ENCODE measurements around the gene TNS2.
A peak's percentile ranks its signal among the peaks of the same experiment; 100 is the strongest.

The TNS2 gene

DNA sequence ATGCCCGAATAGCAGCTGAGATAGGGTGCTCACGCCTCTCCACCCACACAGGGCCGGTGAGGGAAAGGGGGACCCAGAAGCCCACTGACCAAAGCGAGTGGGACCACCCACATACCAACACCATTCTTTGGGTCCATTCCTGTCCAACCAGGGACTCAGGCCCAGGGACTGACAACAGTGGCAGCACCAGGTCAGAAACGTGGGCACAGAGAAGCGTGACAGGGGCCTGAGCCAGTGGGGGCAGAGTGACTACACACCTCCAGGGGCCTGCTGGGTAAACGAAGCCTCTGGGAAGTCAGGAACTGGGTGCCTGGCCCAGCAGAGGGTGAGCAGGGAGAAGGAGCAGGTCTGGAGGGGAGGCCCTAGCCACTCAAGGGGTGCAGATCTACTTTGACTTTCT is 15.6 kb downstream of the TNS2 start:
- TF ChIP-seq GATA1 (IDR thresholded peaks at IDR 0.05; ENCODE audit: low read depth, low read length), result no peak
- TF ChIP-seq POLR2A (IDR thresholded peaks at IDR 0.05; ENCODE audit: low read length), result no peak
- DNase-seq, result no peak

DNA sequence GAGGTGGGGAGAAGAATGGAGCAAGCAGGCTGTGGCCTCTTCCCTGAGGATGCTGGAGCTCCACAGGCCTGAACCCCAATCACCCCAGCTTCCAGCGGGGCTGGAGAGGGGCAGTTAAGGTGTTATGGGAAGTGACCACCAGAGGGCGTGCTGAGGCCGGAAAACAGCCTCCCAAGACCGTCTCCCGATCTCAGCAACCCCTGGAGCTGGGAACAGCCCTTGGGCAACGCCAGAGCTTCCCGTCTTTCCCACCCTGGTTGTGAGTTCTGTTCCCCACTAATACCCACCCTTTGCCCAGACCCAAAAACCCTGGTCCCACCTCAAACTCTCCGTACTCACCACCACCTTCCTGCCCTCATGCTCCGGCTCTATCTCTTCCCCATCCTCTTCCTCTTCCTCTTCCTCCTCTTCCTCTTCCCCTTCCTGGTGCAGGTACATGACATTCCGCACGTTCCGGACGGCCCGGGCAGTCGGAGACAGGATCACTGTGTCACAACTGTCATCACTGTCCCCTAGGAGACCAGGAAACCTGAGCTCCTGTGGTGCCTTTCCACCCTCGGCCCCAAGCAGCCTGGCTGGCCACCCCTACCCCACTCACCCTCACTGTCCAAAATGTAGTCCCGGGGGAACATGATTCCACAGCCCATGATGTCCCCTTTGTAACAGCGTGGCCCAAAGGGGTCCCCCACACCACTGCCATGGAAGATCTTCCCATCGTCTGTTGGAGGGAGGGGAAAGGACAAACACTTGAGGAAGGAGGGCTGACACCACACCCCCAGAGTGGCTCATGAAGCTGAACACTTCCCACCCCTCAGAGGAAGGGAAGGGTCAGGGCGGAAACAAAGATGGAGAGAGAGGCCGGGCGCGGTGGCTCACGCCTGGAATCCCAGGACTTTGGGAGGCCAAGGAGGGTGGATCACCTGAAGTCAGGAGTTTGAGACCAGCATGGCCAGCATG is 16.4 kb downstream of the TNS2 start:
- peak; percentile 64 to 87 for DNase-seq

DNA sequence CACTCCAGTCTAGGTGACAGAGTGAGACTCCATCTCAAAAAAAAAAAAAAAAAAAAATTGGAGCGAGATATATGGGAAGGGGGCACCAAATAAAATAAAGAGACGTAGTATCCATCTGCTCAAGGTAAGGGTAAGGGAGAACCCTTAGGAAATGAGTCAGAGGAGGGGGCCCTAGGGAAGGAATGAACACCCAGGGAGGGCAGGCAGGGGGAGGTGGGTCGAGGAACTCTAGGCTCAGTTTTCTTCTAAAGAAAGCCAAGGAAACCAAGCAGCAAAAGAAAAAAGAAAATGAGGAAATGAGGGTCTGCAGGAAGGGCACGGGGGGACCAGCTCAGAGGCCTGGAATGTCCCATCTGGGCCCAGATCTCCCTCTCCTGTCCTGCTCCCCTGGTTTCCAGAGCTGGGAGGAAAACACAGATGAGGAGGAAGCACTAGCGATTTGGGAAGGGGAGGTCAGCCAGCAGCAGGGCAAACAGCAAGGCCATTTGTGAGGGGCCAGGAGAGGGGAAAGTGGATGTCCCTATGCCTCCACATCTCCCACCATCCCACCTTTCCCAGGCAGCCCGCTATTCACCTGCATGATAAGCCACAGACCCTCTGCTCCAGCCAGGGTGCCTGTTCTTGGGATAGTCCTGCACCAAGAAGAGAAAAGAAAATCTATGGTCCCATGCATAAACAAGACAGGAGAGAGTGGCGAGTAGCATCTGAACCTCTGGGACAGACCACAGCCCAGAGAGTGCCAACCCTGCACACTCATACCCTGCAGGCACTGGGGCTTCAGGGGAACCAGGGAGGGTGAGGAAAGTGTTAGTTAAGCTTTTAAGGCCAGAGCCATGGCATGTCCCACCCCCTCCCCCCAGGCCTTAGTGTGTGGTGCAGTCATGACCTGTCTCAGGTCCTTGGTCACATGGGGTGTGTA is 17.5 kb downstream of the TNS2 start:
- TF ChIP-seq GATA1 (IDR thresholded peaks at IDR 0.05; ENCODE audit: low read depth, low read length), result no peak
- TF ChIP-seq POLR2A (IDR thresholded peaks at IDR 0.05; ENCODE audit: low read length), result no peak

More for the DNA sequence above, 16.4 kb downstream of the TNS2 start:
- TF ChIP-seq POLR2A (IDR thresholded peaks at IDR 0.05; ENCODE audit: low read length), result no peak
- TF ChIP-seq GATA1 (IDR thresholded peaks at IDR 0.05; ENCODE audit: low read depth, low read length), result no peak

GRCh38 chr12:53067993-53068770 is 18.3 kb downstream of the TNS2 start:
- TF ChIP-seq GATA1 (IDR thresholded peaks at IDR 0.05; ENCODE audit: low read depth, low read length) (no peak), POLR2A (IDR thresholded peaks at IDR 0.05; ENCODE audit: low read length) (no peak)
- no peak for DNase-seq

More for the DNA sequence above, 17.5 kb downstream of the TNS2 start:
- DNase-seq, result no peak

DNA sequence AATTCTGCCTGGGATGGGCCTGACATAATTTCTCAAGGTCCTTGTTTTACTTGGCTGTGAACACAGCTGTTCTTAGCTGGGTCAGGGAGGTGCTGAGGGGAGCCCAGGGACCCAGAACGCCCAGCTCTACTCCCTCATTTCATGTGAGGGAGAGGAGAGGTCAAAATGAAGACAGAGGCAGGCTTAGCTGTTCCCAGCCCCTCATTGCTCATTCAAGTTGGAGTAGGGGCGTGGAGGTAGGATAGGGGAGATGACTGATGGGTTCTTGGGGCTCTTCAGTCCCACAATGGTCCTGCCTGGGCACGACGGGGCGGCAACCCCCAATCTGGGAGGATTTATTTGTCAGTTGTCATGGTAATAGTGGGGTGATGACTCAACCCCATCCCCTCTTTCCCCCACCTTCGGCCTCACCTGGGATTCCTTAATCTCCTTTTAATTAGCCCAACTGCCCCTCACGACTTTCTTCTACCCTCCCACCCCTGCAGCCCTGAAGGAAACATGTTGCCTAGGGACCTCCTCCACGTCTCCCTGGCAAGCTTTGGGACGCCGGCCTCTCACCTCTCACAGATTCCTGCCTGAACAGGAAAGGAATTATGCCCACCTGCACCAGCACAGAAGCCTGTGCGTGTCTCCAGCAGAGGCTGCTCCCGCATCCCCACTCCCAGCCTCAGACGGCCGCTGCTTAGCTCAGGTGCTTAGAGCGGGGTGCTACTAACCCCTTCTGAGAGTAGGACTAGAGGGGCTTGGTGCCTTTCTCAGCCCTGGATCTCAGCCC is 19.1 kb downstream of the TNS2 start:
- DNase-seq, result no peak
- TF ChIP-seq POLR2A (IDR thresholded peaks at IDR 0.05; ENCODE audit: low read length), result no peak
- TF ChIP-seq GATA1 (IDR thresholded peaks at IDR 0.05; ENCODE audit: low read depth, low read length), result no peak

DNA sequence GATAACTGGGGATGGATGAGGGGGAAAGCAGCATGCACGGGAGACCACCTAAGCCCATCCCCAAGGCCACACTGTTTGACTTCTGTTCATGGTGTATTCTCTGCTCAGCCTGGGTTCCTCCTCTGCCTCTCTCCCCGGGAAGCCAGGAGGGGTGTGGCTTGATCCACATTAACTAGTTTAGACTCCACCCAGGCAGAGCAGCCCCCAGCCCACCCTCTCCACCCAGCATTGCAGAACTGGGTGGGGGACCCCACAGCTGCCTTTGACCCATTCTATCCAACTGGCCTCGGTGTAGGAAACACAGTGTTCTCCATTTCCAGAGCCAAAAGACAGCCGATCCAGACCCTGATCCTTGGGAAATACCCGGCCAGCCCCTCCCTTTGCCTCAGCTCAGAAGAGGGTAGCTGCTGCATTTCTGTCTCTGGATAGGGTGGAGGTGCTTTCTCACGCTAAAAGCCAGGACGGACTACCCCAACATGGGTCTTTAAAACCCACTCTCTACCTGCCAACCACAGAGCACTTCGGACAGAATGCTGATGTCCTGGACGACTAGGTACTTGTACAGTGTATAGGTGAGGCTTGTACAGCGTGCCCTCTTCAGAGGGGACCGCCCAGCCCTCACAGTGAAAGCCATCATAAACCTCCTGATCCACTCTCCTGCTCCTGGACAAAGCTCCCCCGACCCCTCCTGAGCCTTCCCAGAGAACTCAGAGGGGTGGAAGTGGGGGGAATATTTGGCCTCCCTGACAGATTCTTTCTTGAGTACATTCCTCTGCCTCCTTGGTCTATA is 20.0 kb downstream of the TNS2 start:
- no peak for TF ChIP-seq GATA1 (IDR thresholded peaks at IDR 0.05; ENCODE audit: low read depth, low read length)
- no peak for TF ChIP-seq POLR2A (IDR thresholded peaks at IDR 0.05; ENCODE audit: low read length)
- DNase-seq, result no peak

- no peak for DNase-seq
- TF ChIP-seq POLR2A (IDR thresholded peaks at IDR 0.05; ENCODE audit: low read length), result no peak
- no peak for TF ChIP-seq GATA1 (IDR thresholded peaks at IDR 0.05; ENCODE audit: low read depth, low read length)
Observed at GRCh38 chr12:53070877-53071492, 21.1 kb downstream of the TNS2 start.

DNA sequence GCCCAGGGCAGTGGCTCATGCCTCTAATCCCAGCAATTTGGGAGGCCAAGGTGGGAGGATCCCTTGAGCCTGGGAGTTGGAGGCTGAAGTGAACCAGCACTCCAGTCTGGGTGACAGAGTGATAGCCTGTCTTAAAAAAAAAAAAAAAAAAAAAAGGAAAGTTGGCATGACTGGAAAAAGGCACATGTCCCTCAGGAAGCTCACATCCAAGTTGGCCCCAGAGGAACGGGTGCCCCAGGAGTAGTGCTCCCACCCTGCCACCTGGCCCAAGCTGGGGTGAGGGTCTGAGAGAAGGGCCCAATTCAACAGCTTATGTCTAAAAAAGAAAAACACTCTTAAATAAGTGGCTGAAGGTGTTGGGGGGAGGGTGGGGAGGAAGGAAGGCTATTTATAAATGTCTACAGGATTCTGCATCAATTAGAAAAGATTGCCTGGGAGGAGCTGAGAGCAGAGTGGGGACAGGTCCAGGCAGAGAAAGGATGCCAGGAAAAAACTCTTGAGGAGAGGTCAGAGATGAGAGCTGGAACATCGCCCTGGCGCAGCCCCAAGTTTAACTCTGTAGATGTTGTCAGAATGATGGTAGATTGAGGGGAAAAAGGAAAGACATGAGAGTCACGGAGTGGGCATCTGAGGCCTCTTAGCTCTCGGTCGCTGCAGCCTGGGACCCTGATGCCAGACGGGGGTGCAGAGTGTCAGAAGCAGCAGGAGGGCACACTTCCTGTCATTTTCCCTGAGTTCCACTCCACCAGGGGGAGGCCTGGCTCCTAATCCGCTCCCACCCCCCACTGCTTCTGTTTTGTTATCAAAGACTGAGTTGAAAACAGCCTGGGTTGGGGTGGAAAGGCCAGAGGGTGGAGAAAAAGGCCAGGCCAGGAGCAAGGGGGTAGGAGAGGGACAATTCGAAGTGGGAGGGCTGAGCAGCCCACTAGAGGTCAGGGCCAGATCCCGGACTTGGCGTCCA is 22.0 kb downstream of the TNS2 start:
- DNase-seq, result no peak
- TF ChIP-seq POLR2A (IDR thresholded peaks at IDR 0.05; ENCODE audit: low read length) (no peak), GATA1 (IDR thresholded peaks at IDR 0.05; ENCODE audit: low read depth, low read length) (no peak)

DNA sequence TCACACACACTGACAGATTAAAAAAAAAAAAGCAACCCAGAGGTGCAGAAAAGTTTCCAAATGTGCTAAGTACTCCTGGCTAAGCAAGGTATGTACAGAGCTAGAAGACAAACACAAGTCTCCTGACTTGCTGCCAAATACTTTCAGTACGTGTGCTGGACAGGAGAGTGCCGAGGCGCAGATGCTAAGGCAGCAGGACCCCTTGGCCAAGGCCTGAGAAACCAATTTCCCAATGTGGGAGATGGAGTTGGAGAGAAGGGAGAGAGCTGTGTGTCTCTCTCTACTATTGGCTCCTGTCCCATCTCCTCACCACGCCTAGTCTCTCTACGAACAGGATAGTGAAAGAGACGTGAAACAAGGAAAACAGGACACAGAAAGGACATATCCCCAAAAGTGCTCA is 24.0 kb downstream of the TNS2 start:
- no peak for TF ChIP-seq GATA1 (IDR thresholded peaks at IDR 0.05; ENCODE audit: low read depth, low read length)
- no peak for TF ChIP-seq POLR2A (IDR thresholded peaks at IDR 0.05; ENCODE audit: low read length)

GRCh38 chr12:53074283-53074998 is 24.6 kb downstream of the TNS2 start:
- DNase-seq, result no peak
- no peak for TF ChIP-seq POLR2A (IDR thresholded peaks at IDR 0.05; ENCODE audit: low read length)
- no peak for TF ChIP-seq GATA1 (IDR thresholded peaks at IDR 0.05; ENCODE audit: low read depth, low read length)

More for the DNA sequence above, 24.0 kb downstream of the TNS2 start:
- no peak for DNase-seq

All from erythroblast (primary cell).